WTC11 (cell line): Measurements from ENCODE around the gene PSG4. TPM values are rescaled to one million over a fixed set of nuclear protein-coding genes. Genes with fewer than 3 reads are reported as not detected.

ENCODE experiments used
- ATAC-seq: fragments of 200-7000 bp; cut with Tn5 transposase; 2 replicates; pipeline ENCODE4 v1.10.0; 2021; ENCODE audit warnings: mild to moderate bottlenecking, moderate library complexity
- CTCF ChIA-PET: fragments of 300-600 bp; sonication (Branson Sonifier 250); formaldehyde crosslinking; loops from one replicate; lab custom pipeline; 2021; ENCODE audit warnings: antibody characterized with exemption; lab: Charles Lee
- POLR2A ChIA-PET: fragments of 350-600 bp; sonication (Branson Sonifier 250); formaldehyde crosslinking; loops from one replicate; lab custom pipeline; 2021; ENCODE audit warnings: antibody characterized with exemption; lab: Charles Lee
- DNase-seq: peaks from one replicate; pipeline ENCODE4 v3.0.0; 2021; ENCODE audit warnings: low spot score
- H3K27ac Mint-ChIP-seq: 2 replicates; pipeline ENCODE4 v1.8.0; 2021; ENCODE audit warnings: mixed read lengths
- H3K27me3 Mint-ChIP-seq: 2 replicates; pipeline ENCODE4 v1.8.0; 2021; ENCODE audit warnings: low read depth, mild to moderate bottlenecking, moderate library complexity, mixed read lengths
- H3K36me3 Mint-ChIP-seq: 2 replicates; pipeline ENCODE4 v1.8.0; 2021; ENCODE audit warnings: mixed read lengths
- H3K4me1 Mint-ChIP-seq: 2 replicates; pipeline ENCODE4 v1.8.0; 2022; ENCODE audit warnings: mixed read lengths
- H3K4me3 Mint-ChIP-seq: 2 replicates; pipeline ENCODE4 v1.8.0; 2021; ENCODE audit warnings: mild to moderate bottlenecking, moderate library complexity, mixed read lengths
- H3K9me3 Mint-ChIP-seq: 2 replicates; pipeline ENCODE4 v1.8.0; 2021; ENCODE audit warnings: mixed read lengths
- ARID4B ChIP-seq: sonication (generic); formaldehyde crosslinking; IDR thresholded peaks from 2 replicates; pipeline ENCODE4 v1.8.0; 2023; ENCODE audit warnings: missing genetic modification reagents, mild to moderate bottlenecking, borderline replicate concordance
- CBFB ChIP-seq: sonication (generic); formaldehyde crosslinking; IDR thresholded peaks from 2 replicates; pipeline ENCODE4 v1.8.1; 2022; ENCODE audit warnings: mild to moderate bottlenecking, low read depth, missing genetic modification reagents
- CTCF ChIP-seq: fragments of 200-600 bp; IDR thresholded peaks from 2 replicates; pipeline ENCODE4 v1.8.0; 2022; ENCODE audit warnings: antibody characterized with exemption
- HMGXB4 ChIP-seq: sonication (generic); formaldehyde crosslinking; IDR thresholded peaks from 2 replicates; pipeline ENCODE4 v1.8.1; 2023; ENCODE audit warnings: mild to moderate bottlenecking, moderate library complexity, missing genetic modification reagents
- MLX ChIP-seq: sonication (generic); formaldehyde crosslinking; IDR thresholded peaks from 2 replicates; pipeline ENCODE4 v1.8.1; 2023; ENCODE audit warnings: mild to moderate bottlenecking, missing genetic modification reagents, moderate library complexity
- PRDM15 ChIP-seq: sonication (generic); formaldehyde crosslinking; IDR thresholded peaks from 2 replicates; pipeline ENCODE4 v1.8.0; 2022; ENCODE audit warnings: missing genetic modification reagents
- PREB ChIP-seq: sonication (generic); formaldehyde crosslinking; IDR thresholded peaks from 2 replicates; pipeline ENCODE4 v1.8.1; 2022; ENCODE audit warnings: mild to moderate bottlenecking, missing genetic modification reagents, moderate library complexity, borderline replicate concordance
- PRRX2 ChIP-seq: fragments of 250-450 bp; sonication (Bioruptor Pico); IDR thresholded peaks from 2 replicates; pipeline ENCODE4 v1.8.0; 2021; ENCODE audit warnings: mild to moderate bottlenecking
- SMAD4 ChIP-seq: sonication (generic); formaldehyde crosslinking; IDR thresholded peaks from 2 replicates; pipeline ENCODE4 v1.8.0; 2022; ENCODE audit warnings: mild to moderate bottlenecking, missing genetic modification reagents
- SOX15 ChIP-seq: fragments of 250-450 bp; sonication (Bioruptor Pico); IDR thresholded peaks from 2 replicates; pipeline ENCODE4 v1.9.0; 2021; ENCODE audit warnings: mild to moderate bottlenecking
- TCF7 ChIP-seq: sonication (generic); formaldehyde crosslinking; IDR thresholded peaks from 2 replicates; pipeline ENCODE4 v1.8.0; 2022; ENCODE audit warnings: mild to moderate bottlenecking, low read depth, missing genetic modification reagents, moderate library complexity
- TEAD4 ChIP-seq: sonication (generic); formaldehyde crosslinking; IDR thresholded peaks from 2 replicates; pipeline ENCODE4 v1.8.0; 2022; ENCODE audit warnings: mild to moderate bottlenecking, missing genetic modification reagents
- TP53 ChIP-seq: sonication (generic); formaldehyde crosslinking; IDR thresholded peaks from 2 replicates; pipeline ENCODE4 v1.8.1; 2023; ENCODE audit warnings: mild to moderate bottlenecking, missing genetic modification reagents
- ZNF396 ChIP-seq: fragments of 250-450 bp; sonication (Bioruptor Pico); IDR thresholded peaks from 2 replicates; pipeline ENCODE4 v1.8.0; 2021; ENCODE audit warnings: mild to moderate bottlenecking, moderate library complexity, borderline replicate concordance
- ZNF425 ChIP-seq: fragments of 250-450 bp; sonication (Bioruptor Pico); conservative IDR thresholded peaks from 2 replicates; pipeline ENCODE4 v1.9.0; 2021; ENCODE audit warnings: mild to moderate bottlenecking
- ZNF671 ChIP-seq: fragments of 250-450 bp; sonication (Bioruptor Pico); IDR thresholded peaks from 2 replicates; pipeline ENCODE4 v1.8.0; 2021; ENCODE audit warnings: mild to moderate bottlenecking
- total RNA-seq: library from RNA; stranded (reverse); gene quantifications from 3 replicates; pipeline ENCODE4 v1.2.3, GENCODE V29; 2021
- TF ChIP-seq, protein P1 (sequence below): fragments of 250-450 bp; sonication (Bioruptor Pico); IDR thresholded peaks from 2 replicates; pipeline ENCODE4 v1.9.0; 2021; ENCODE audit warnings: mild to moderate bottlenecking
- TF ChIP-seq, protein P2 (sequence below): sonication (generic); formaldehyde crosslinking; IDR thresholded peaks from 2 replicates; pipeline ENCODE4 v1.8.0; 2022; ENCODE audit warnings: mild to moderate bottlenecking, missing genetic modification reagents

PSG4 gene
- total RNA-seq, 1 experiment from 2014 or later: not detected

DNA sequence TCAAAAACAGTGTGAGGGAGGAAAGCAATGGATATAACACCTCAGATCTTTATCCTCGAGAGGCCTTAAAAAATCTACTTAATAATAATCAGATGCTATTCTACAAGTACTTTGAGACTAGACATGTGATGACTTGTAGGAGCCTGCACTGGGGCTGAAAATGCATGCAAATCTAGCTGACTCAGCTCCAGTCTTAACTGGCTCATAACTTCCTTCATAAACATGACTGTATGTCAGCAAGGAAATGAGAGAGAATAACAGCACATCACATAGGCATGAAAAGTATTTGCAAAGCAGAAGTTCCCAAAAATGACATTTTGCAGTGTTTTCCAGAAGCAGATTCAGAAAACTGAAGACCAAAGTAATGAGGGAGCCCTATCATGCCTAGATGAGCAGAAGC lies 57.2 kb downstream of the PSG4 start:
- Mint-ChIP-seq H3K27me3 (no peaks in the 10 kb centered on the region; the same call in 1 of the 2 replicates), H3K27ac (no peak overlapping the region), H3K4me1 (peaks cover 7% of the 10 kb centered on the region), H3K36me3 (0 out of 2 replicates have a peak, but pooled peaks cover 2% of the 10 kb centered on the region), H3K4me3 (no peak overlapping the region), H3K9me3 (peaks cover 38% of the 10 kb centered on the region)
- ChIA-PET CTCF (no interaction called here), POLR2A (no interaction called here)
- DNase-seq (no peak), ATAC-seq (no peak)
- TF ChIP-seq PRDM15 (CRISPR knock-in tag) (no peak), CBFB (CRISPR knock-in tag) (no peak), SOX15 (CRISPR knock-in tag) (no peak), MLX (no peak), PREB (CRISPR knock-in tag) (no peak), TCF7 (CRISPR knock-in tag) (no peak), TP53 (no peak), ZNF425 (CRISPR knock-in tag) (no peak), SMAD4 (CRISPR knock-in tag) (no peak), ARID4B (CRISPR knock-in tag) (no peak), ZNF396 (CRISPR knock-in tag) (no peak), HMGXB4 (CRISPR knock-in tag) (no peak), CTCF (no peak), ZNF671 (no peak), PRRX2 (CRISPR knock-in tag) (no peak), TEAD4 (CRISPR knock-in tag) (no peak)
- TF ChIP-seq, protein P1, sequence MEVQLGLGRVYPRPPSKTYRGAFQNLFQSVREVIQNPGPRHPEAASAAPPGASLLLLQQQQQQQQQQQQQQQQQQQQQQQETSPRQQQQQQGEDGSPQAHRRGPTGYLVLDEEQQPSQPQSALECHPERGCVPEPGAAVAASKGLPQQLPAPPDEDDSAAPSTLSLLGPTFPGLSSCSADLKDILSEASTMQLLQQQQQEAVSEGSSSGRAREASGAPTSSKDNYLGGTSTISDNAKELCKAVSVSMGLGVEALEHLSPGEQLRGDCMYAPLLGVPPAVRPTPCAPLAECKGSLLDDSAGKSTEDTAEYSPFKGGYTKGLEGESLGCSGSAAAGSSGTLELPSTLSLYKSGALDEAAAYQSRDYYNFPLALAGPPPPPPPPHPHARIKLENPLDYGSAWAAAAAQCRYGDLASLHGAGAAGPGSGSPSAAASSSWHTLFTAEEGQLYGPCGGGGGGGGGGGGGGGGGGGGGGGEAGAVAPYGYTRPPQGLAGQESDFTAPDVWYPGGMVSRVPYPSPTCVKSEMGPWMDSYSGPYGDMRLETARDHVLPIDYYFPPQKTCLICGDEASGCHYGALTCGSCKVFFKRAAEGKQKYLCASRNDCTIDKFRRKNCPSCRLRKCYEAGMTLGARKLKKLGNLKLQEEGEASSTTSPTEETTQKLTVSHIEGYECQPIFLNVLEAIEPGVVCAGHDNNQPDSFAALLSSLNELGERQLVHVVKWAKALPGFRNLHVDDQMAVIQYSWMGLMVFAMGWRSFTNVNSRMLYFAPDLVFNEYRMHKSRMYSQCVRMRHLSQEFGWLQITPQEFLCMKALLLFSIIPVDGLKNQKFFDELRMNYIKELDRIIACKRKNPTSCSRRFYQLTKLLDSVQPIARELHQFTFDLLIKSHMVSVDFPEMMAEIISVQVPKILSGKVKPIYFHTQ (CRISPR knock-in tag): no peak
- TF ChIP-seq, protein P2, sequence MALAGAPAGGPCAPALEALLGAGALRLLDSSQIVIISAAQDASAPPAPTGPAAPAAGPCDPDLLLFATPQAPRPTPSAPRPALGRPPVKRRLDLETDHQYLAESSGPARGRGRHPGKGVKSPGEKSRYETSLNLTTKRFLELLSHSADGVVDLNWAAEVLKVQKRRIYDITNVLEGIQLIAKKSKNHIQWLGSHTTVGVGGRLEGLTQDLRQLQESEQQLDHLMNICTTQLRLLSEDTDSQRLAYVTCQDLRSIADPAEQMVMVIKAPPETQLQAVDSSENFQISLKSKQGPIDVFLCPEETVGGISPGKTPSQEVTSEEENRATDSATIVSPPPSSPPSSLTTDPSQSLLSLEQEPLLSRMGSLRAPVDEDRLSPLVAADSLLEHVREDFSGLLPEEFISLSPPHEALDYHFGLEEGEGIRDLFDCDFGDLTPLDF (CRISPR knock-in tag): no peak
